Measurements from ENCODE around the gene FYTTD1.

DNA sequence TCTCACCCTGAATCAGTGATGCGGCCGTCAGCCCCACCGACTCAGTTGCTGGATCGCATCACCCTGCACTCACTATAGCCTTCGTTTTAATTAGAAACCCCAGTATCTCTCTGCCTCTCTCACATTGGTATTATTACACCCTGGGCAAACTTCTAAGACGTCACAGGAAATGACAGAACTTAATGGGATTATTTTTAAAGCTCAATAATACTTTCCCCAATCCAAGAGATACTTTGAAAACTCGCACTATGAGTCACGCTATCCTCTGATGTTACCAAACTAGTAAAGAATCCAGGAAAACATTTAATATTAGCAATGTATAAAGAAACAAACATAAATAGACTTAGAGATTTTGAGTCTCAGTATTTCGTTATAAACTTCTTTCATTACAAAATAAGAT lies 49.6 kb upstream of the FYTTD1 start:
- TF ChIP-seq, protein P1, sequence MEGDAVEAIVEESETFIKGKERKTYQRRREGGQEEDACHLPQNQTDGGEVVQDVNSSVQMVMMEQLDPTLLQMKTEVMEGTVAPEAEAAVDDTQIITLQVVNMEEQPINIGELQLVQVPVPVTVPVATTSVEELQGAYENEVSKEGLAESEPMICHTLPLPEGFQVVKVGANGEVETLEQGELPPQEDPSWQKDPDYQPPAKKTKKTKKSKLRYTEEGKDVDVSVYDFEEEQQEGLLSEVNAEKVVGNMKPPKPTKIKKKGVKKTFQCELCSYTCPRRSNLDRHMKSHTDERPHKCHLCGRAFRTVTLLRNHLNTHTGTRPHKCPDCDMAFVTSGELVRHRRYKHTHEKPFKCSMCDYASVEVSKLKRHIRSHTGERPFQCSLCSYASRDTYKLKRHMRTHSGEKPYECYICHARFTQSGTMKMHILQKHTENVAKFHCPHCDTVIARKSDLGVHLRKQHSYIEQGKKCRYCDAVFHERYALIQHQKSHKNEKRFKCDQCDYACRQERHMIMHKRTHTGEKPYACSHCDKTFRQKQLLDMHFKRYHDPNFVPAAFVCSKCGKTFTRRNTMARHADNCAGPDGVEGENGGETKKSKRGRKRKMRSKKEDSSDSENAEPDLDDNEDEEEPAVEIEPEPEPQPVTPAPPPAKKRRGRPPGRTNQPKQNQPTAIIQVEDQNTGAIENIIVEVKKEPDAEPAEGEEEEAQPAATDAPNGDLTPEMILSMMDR (IDR thresholded peaks at IDR 0.05; ENCODE audit: low read depth, low read length): no peak
- no peak for TF ChIP-seq POLR2A (IDR thresholded peaks at IDR 0.05; ENCODE audit: extremely low read depth, insufficient read length)
- TF ChIP-seq, protein P2, sequence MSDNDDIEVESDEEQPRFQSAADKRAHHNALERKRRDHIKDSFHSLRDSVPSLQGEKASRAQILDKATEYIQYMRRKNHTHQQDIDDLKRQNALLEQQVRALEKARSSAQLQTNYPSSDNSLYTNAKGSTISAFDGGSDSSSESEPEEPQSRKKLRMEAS (IDR thresholded peaks at IDR 0.05; ENCODE audit: low read depth, low read length): no peak
